Dedifferentiated amniotic fluid mesenchymal stem cell (primary cell): ENCODE measurements around the gene HRH3.

Experiments used
- DNase-seq: peaks from one replicate; pipeline ENCODE4 v3.0.0-alpha.2; 2016; ENCODE audit errors: extremely low spot score

The HRH3 gene

GRCh38 chr20:62176866-62177265 is 43.2 kb downstream of the HRH3 start:
- no peak for DNase-seq

- no peak for DNase-seq
Measured at GRCh38 chr20:62175711-62176110, 44.4 kb downstream of the HRH3 start.

GRCh38 chr20:62174870-62175624 is 45.0 kb downstream of the HRH3 start:
- no peak for DNase-seq

GRCh38 chr20:62174021-62174804 is 45.9 kb downstream of the HRH3 start:
- no peak for DNase-seq

- no peak for DNase-seq
Measured at GRCh38 chr20:62172666-62173065, 47.4 kb downstream of the HRH3 start.

- no peak for DNase-seq
Measured at GRCh38 chr20:62171245-62171644, 48.8 kb downstream of the HRH3 start.

GRCh38 chr20:62170536-62170935 is 49.5 kb downstream of the HRH3 start:
- no peak for DNase-seq

GRCh38 chr20:62168890-62169435 is 51.1 kb downstream of the HRH3 start:
- DNase-seq, result no peak

- no peak for DNase-seq
Measured at GRCh38 chr20:62168061-62168460, 52.0 kb downstream of the HRH3 start.

GRCh38 chr20:62167474-62167873 is 52.6 kb downstream of the HRH3 start:
- no peak for DNase-seq

- DNase-seq, result no peak
Measured at GRCh38 chr20:62165762-62166399, 54.2 kb downstream of the HRH3 start.
